Mesendoderm (in vitro differentiated cells): ENCODE data around the gene ADAMTSL1.

ENCODE experiments used
- DNase-seq: peaks from one replicate; pipeline ENCODE4 v3.0.0; 2013
- H2AK5ac ChIP-seq: 2 replicates; pipeline ENCODE4 v1.6.1; 2013; ENCODE audit warnings: low read length, inconsistent platforms
- H2BK120ac ChIP-seq: 2 replicates; pipeline ENCODE4 v1.6.1; 2013; ENCODE audit warnings: low read depth, mild to moderate bottlenecking, low read length, moderate library complexity, mixed read lengths
- H2BK15ac ChIP-seq: replicated peaks from 2 replicates; pipeline ENCODE4 v1.6.1; 2013; ENCODE audit warnings: low read depth, mild to moderate bottlenecking, moderate library complexity
- H2BK5ac ChIP-seq: 2 replicates; pipeline ENCODE4 v1.6.1; 2013; ENCODE audit warnings: low read length, inconsistent platforms
- H3K18ac ChIP-seq: 2 replicates; pipeline ENCODE4 v1.6.1; 2013; ENCODE audit warnings: mild to moderate bottlenecking, low read length, mixed read lengths
- H3K23ac ChIP-seq: one replicate; pipeline ENCODE4 v1.6.1; 2013; ENCODE audit warnings: low read length
- H3K27ac ChIP-seq: 2 replicates; pipeline ENCODE4 v1.5.1; 2013; ENCODE audit warnings: low read depth, mild to moderate bottlenecking, inconsistent platforms, low read length, moderate library complexity
- H3K27me3 ChIP-seq: 2 replicates; pipeline ENCODE4 v1.6.1; 2013; ENCODE audit warnings: low read length, control low read depth, mild to moderate bottlenecking, inconsistent platforms; ENCODE audit not compliant: insufficient read depth, poor library complexity
- H3K36me3 ChIP-seq: 2 replicates; pipeline ENCODE4 v1.6.1; 2013; ENCODE audit warnings: low read length, inconsistent platforms; ENCODE audit not compliant: control insufficient read depth, insufficient read depth
- H3K4ac ChIP-seq: one replicate; pipeline ENCODE4 v1.6.1; 2013; ENCODE audit warnings: low read depth, mild to moderate bottlenecking, low read length, moderate library complexity
- H3K4me1 ChIP-seq: 2 replicates; pipeline ENCODE4 v1.6.1; 2013; ENCODE audit warnings: low read depth, low read length, inconsistent platforms; ENCODE audit not compliant: control insufficient read depth
- H3K4me2 ChIP-seq: 2 replicates; pipeline ENCODE4 v1.6.1; 2013; ENCODE audit warnings: low read length
- H3K4me3 ChIP-seq: 2 replicates; pipeline ENCODE4 v1.5.1; 2013; ENCODE audit warnings: mild to moderate bottlenecking, low read length
- H3K56ac ChIP-seq: one replicate; pipeline ENCODE4 v1.6.1; 2013; ENCODE audit warnings: low read length
- H3K79me1 ChIP-seq: 2 replicates; pipeline ENCODE4 v1.6.1; 2013; ENCODE audit warnings: low read length, inconsistent platforms
- H3K79me2 ChIP-seq: 2 replicates; pipeline ENCODE4 v1.6.1; 2013; ENCODE audit warnings: mild to moderate bottlenecking, low read length; ENCODE audit not compliant: control insufficient read depth, insufficient read depth
- H3K9ac ChIP-seq: 2 replicates; pipeline ENCODE4 v1.6.1; 2013; ENCODE audit warnings: low read length, inconsistent platforms
- H4K5ac ChIP-seq: one replicate; pipeline ENCODE4 v1.6.1; 2013; ENCODE audit warnings: low read length
- H4K8ac ChIP-seq: one replicate; pipeline ENCODE4 v1.6.1; 2013; ENCODE audit warnings: low read depth, mild to moderate bottlenecking, control low read depth, low read length, moderate library complexity
- WGBS: extraction: QIAGEN DNeasy Blood & Tissue Kit; methylation state at CpG from one replicate; pipeline ENCODE4 v1.1.7; 2013; ENCODE audit warnings: low lambda C conversion rate, missing lambda C conversion rate; ENCODE audit not compliant: insufficient coverage; ENCODE audit errors: extremely low coverage; 5-methylcytosine and 5-hydroxymethylcytosine counted together

Gene ADAMTSL1

GRCh38 chr9:18799428-18799827 lies 325.5 kb downstream of the ADAMTSL1 start:
- no peak overlapping the region for H2BK15ac ChIP-seq
- H2BK120ac ChIP-seq, result no peak overlapping the region
- no peak overlapping the region for H2AK5ac ChIP-seq
- no peak overlapping the region for H3K4me2 ChIP-seq
- H3K4ac ChIP-seq, result no peak overlapping the region
- H3K27ac ChIP-seq, result no peak overlapping the region
- H3K79me2 ChIP-seq, result no peaks in the 10 kb centered on the region
- no peak overlapping the region for H2BK5ac ChIP-seq
- no peak overlapping the region for H4K8ac ChIP-seq
- H3K4me3 ChIP-seq, result no peak overlapping the region
- H3K23ac ChIP-seq, result no peak overlapping the region
- H4K5ac ChIP-seq, result no peak overlapping the region
- H3K27me3 ChIP-seq, result no peaks in the 10 kb centered on the region
- no peaks in the 10 kb centered on the region for H3K4me1 ChIP-seq
- no peak overlapping the region for H3K9ac ChIP-seq
- no CpG with 5 or more reads among the region's 2 CpGs for WGBS
- DNase-seq, result no peak
- H3K56ac ChIP-seq, result no peak overlapping the region
- no peak overlapping the region for H3K18ac ChIP-seq
- no peaks in the 10 kb centered on the region for H3K79me1 ChIP-seq
- H3K36me3 ChIP-seq, result no peaks in the 10 kb centered on the region

- H4K5ac ChIP-seq, result no peak overlapping the region
Measured at GRCh38 chr9:18800579-18800978, 326.6 kb downstream of the ADAMTSL1 start.

GRCh38 chr9:18805386-18805785 lies 331.4 kb downstream of the ADAMTSL1 start:
- peak; percentile 84 for DNase-seq

More at GRCh38 chr9:18800579-18800978, 326.6 kb downstream of the ADAMTSL1 start:
- H2BK15ac ChIP-seq, result no peak overlapping the region
- no peak overlapping the region for H2AK5ac ChIP-seq
- no peak overlapping the region for H2BK120ac ChIP-seq
- H3K79me2 ChIP-seq, result no peaks in the 10 kb centered on the region
- no CpG with 5 or more reads among the region's 4 CpGs for WGBS
- H3K23ac ChIP-seq, result no peak overlapping the region
- H3K4me1 ChIP-seq, result peaks cover 1% of the 10 kb centered on the region
- no peak overlapping the region for H3K9ac ChIP-seq
- no peak overlapping the region for H3K56ac ChIP-seq
- H4K8ac ChIP-seq, result no peak overlapping the region
- H3K18ac ChIP-seq, result no peak overlapping the region
- no peak overlapping the region for H3K27ac ChIP-seq
- H3K79me1 ChIP-seq, result no peaks in the 10 kb centered on the region
- H3K4me3 ChIP-seq, result no peak overlapping the region
- H2BK5ac ChIP-seq, result no peak overlapping the region
- no peaks in the 10 kb centered on the region for H3K27me3 ChIP-seq
- H3K4me2 ChIP-seq, result no peak overlapping the region
- H3K4ac ChIP-seq, result no peak overlapping the region
- no peaks in the 10 kb centered on the region for H3K36me3 ChIP-seq
- DNase-seq, result no peak

GRCh38 chr9:18806232-18807080 lies 332.5 kb downstream of the ADAMTSL1 start:
- Histone ChIP-seq H3K9ac (no peak overlapping the region), H3K4me3 (no peak overlapping the region), H2BK5ac (no peak overlapping the region), H4K8ac (no peak overlapping the region), H3K36me3 (no peaks in the 10 kb centered on the region), H3K27me3 (no peaks in the 10 kb centered on the region), H3K27ac (no peak overlapping the region), H3K4me1 (peaks cover 4% of the 10 kb centered on the region), H3K4me2 (no peak overlapping the region), H3K18ac (no peak overlapping the region), H2BK15ac (no peak overlapping the region), H3K56ac (no peak overlapping the region), H3K79me1 (no peaks in the 10 kb centered on the region), H2BK120ac (no peak overlapping the region), H3K79me2 (no peaks in the 10 kb centered on the region), H2AK5ac (no peak overlapping the region), H4K5ac (no peak overlapping the region), H3K4ac (no peak overlapping the region), H3K23ac (no peak overlapping the region)
- no peak for DNase-seq
- WGBS, result no CpG with 5 or more reads among the region's 6 CpGs

More at GRCh38 chr9:18805386-18805785, 331.4 kb downstream of the ADAMTSL1 start:
- Histone ChIP-seq H2BK120ac (no peak overlapping the region), H3K18ac (peak overlapping the region; percentile 11), H3K27me3 (no peaks in the 10 kb centered on the region), H4K8ac (no peak overlapping the region), H3K36me3 (no peaks in the 10 kb centered on the region), H3K4me2 (no peak overlapping the region), H3K56ac (no peak overlapping the region), H3K4me1 (peaks cover 4% of the 10 kb centered on the region), H3K79me2 (no peaks in the 10 kb centered on the region), H3K23ac (no peak overlapping the region), H3K4me3 (no peak overlapping the region), H3K4ac (no peak overlapping the region), H2AK5ac (no peak overlapping the region), H2BK5ac (no peak overlapping the region), H3K9ac (no peak overlapping the region), H3K79me1 (no peaks in the 10 kb centered on the region), H3K27ac (no peak overlapping the region), H4K5ac (no peak overlapping the region), H2BK15ac (no peak overlapping the region)
- WGBS, result no CpG with 5 or more reads among the region's 5 CpGs

- Histone ChIP-seq H3K4me2 (no peak overlapping the region), H3K9ac (no peak overlapping the region), H3K4me3 (no peak overlapping the region), H2BK5ac (no peak overlapping the region), H3K4ac (no peak overlapping the region), H3K27me3 (no peaks in the 10 kb centered on the region), H3K18ac (no peak overlapping the region), H3K56ac (no peak overlapping the region), H3K4me1 (peaks cover 3% of the 10 kb centered on the region), H3K36me3 (no peaks in the 10 kb centered on the region), H4K8ac (no peak overlapping the region), H2BK15ac (no peak overlapping the region), H3K27ac (no peak overlapping the region), H3K79me2 (no peaks in the 10 kb centered on the region), H2AK5ac (no peak overlapping the region), H4K5ac (no peak overlapping the region), H2BK120ac (no peak overlapping the region), H3K79me1 (no peaks in the 10 kb centered on the region), H3K23ac (no peak overlapping the region)
- no CpG with 5 or more reads among the region's 1 CpG for WGBS
- no peak for DNase-seq
Measured at GRCh38 chr9:18810581-18810980, 336.6 kb downstream of the ADAMTSL1 start.
